Ishikawa (cell line): Measurements from ENCODE around the gene MACROD2.

ENCODE experiments used
- CEBPB ChIP-seq: IDR thresholded peaks from 2 replicates; pipeline ENCODE4 v1.6.1; 2012
- CREB1 ChIP-seq: IDR thresholded peaks from 2 replicates; pipeline ENCODE4 v1.6.1; 2012; ENCODE audit warnings: low read depth
- EGR1 ChIP-seq: IDR thresholded peaks from 2 replicates; pipeline ENCODE4 v1.6.1; 2012
- EP300 ChIP-seq: IDR thresholded peaks from 2 replicates; pipeline ENCODE4 v1.6.1; 2012; ENCODE audit warnings: borderline replicate concordance
- FOXM1 ChIP-seq: IDR thresholded peaks from 2 replicates; pipeline ENCODE4 v1.6.1; 2012; ENCODE audit warnings: low read depth, borderline replicate concordance
- RAD21 ChIP-seq: IDR thresholded peaks from 2 replicates; pipeline ENCODE4 v1.6.1; 2012; ENCODE audit warnings: low read depth
- TAF1 ChIP-seq: IDR thresholded peaks from 2 replicates; pipeline ENCODE4 v1.6.1; 2012; ENCODE audit warnings: low read depth, mild to moderate bottlenecking
- TCF12 ChIP-seq: IDR thresholded peaks from 2 replicates; pipeline ENCODE4 v1.6.1; 2012; ENCODE audit warnings: low read depth
- TEAD4 ChIP-seq: IDR thresholded peaks from 2 replicates; pipeline ENCODE4 v1.6.1; 2012
- YY1 ChIP-seq: IDR thresholded peaks from 2 replicates; pipeline ENCODE4 v1.6.1; 2012; ENCODE audit warnings: low read depth
- ZBTB7A ChIP-seq: IDR thresholded peaks from 2 replicates; pipeline ENCODE4 v1.6.1; 2012; ENCODE audit warnings: low read depth
- TF ChIP-seq, protein P1 (sequence below): IDR thresholded peaks from 2 replicates; pipeline ENCODE4 v1.6.1; 2012
- TF ChIP-seq, protein P2 (sequence below): IDR thresholded peaks from 2 replicates; pipeline ENCODE4 v1.6.1; 2012; ENCODE audit warnings: low read depth, mild to moderate bottlenecking
- TF ChIP-seq, protein P3 (sequence below): IDR thresholded peaks from 2 replicates; pipeline ENCODE4 v1.6.1; 2012

DNA sequence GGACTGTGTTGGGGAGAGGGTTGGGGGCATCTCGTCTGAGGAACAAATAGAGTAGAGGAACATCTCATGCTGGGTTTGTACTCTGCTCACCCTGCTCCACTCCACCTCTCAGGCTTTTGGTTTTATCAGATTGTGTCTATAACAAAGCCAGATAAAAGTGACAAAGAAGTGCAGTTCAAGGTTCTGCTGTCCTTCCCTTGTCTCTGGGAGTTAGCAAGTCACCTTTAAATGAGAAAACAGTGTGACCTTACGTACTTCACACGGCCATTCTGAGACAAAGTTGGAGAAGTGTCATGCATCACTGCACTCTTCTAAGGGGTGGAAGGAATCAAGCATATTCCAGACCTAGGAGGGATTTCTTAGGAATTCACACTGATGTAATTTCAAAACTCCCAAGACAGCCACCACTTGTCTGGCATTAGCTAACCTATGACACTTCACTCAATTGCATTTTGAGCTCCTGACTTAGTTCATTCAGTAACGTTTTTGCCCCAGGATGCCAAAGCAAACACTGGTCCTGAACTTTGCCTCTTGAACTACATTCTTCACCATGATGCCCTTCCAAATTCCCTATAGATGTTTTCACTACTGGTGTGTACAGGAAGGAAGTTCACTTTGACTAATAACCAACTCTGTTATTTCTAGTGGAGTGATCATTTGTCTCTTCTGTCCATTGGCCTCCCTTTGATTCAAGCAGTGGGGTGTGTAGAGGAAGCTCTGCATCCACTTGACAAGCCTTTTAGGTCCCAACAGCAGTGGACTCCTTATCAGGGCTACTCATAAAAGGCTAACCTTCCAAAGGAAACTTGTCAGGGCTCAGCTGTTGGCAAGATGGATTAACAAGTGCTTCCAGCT, 989.7 kb downstream of the MACROD2 start:
- TF ChIP-seq YY1 (no peak), ZBTB7A (no peak), TAF1 (no peak), EP300 (no peak), FOXM1 (no peak), EGR1 (no peak), TCF12 (no peak), RAD21 (no peak), TEAD4 (no peak), CEBPB (no peak), CREB1 (no peak)
- TF ChIP-seq, protein P1, sequence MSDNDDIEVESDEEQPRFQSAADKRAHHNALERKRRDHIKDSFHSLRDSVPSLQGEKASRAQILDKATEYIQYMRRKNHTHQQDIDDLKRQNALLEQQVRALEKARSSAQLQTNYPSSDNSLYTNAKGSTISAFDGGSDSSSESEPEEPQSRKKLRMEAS = no peak
- TF ChIP-seq, protein P2, sequence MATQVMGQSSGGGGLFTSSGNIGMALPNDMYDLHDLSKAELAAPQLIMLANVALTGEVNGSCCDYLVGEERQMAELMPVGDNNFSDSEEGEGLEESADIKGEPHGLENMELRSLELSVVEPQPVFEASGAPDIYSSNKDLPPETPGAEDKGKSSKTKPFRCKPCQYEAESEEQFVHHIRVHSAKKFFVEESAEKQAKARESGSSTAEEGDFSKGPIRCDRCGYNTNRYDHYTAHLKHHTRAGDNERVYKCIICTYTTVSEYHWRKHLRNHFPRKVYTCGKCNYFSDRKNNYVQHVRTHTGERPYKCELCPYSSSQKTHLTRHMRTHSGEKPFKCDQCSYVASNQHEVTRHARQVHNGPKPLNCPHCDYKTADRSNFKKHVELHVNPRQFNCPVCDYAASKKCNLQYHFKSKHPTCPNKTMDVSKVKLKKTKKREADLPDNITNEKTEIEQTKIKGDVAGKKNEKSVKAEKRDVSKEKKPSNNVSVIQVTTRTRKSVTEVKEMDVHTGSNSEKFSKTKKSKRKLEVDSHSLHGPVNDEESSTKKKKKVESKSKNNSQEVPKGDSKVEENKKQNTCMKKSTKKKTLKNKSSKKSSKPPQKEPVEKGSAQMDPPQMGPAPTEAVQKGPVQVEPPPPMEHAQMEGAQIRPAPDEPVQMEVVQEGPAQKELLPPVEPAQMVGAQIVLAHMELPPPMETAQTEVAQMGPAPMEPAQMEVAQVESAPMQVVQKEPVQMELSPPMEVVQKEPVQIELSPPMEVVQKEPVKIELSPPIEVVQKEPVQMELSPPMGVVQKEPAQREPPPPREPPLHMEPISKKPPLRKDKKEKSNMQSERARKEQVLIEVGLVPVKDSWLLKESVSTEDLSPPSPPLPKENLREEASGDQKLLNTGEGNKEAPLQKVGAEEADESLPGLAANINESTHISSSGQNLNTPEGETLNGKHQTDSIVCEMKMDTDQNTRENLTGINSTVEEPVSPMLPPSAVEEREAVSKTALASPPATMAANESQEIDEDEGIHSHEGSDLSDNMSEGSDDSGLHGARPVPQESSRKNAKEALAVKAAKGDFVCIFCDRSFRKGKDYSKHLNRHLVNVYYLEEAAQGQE = no peak
- TF ChIP-seq, protein P3, sequence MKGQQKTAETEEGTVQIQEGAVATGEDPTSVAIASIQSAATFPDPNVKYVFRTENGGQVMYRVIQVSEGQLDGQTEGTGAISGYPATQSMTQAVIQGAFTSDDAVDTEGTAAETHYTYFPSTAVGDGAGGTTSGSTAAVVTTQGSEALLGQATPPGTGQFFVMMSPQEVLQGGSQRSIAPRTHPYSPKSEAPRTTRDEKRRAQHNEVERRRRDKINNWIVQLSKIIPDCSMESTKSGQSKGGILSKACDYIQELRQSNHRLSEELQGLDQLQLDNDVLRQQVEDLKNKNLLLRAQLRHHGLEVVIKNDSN = no peak
